Choroid plexus epithelial cell (primary cell): ENCODE measurements around the gene SH3GL1.

Experiments
- DNase-seq: peaks from one replicate; pipeline ENCODE4 v3.0.0-alpha.2; 2010; ENCODE audit warnings: low read depth
- H3K4me3 ChIP-seq: 2 replicates; pipeline ENCODE4 v1.5.1; 2011; ENCODE audit warnings: low read depth, mild to moderate bottlenecking, control low read depth, low read length, moderate library complexity
- CTCF ChIP-seq: conservative IDR thresholded peaks from 2 replicates; pipeline ENCODE4 v1.5.1; 2011; ENCODE audit warnings: low read depth, mild to moderate bottlenecking, control low read depth, inconsistent platforms, low read length, moderate library complexity

The SH3GL1 gene

GRCh38 chr19:4326837-4327251, 73.5 kb downstream of the SH3GL1 start:
- no peak for DNase-seq
- TF ChIP-seq CTCF = no peak
- H3K4me3 ChIP-seq = peak overlapping the region; percentile 20

DNA sequence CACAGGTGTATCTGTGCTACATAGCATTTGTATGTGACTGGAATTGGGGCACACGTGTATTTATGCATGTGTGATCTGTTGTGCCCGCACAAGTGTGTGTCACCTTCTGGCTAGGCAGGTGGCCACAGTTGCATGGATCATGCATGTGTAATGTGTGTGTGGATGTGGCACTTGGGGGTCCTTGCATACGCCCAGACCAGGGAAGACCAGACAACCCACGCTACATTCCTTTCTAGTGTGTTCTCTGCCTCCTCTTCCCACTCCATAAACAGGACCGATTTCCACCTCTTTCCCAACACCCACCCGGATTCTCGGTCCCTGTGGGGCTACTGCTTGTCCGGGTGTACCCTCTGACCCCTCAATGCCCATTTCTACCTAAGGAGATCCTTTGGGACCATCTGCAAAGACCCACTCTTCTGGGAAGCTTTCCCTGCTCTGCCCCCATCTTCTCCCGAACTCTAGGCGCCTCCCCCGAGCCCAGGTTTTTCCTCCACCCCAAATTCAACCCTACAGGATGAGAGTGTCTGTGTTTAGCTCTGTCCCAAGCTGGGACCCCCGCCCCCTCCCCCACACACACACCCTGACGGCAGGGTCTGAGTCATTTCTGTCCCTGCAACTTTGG, 74.0 kb downstream of the SH3GL1 start:
- no peak for DNase-seq
- no peak for TF ChIP-seq CTCF
- H3K4me3 ChIP-seq = no peak overlapping the region

GRCh38 chr19:4324228-4324627, 76.1 kb downstream of the SH3GL1 start:
- no peak for TF ChIP-seq CTCF
- no peak overlapping the region for H3K4me3 ChIP-seq
- DNase-seq = no peak

GRCh38 chr19:4323692-4324091, 76.7 kb downstream of the SH3GL1 start:
- TF ChIP-seq CTCF = no peak
- no peak for DNase-seq

GRCh38 chr19:4322942-4323665, 77.2 kb downstream of the SH3GL1 start:
- no peak for TF ChIP-seq CTCF
- H3K4me3 ChIP-seq = no peak overlapping the region
- no peak for DNase-seq

More at GRCh38 chr19:4323692-4324091, 76.7 kb downstream of the SH3GL1 start:
- H3K4me3 ChIP-seq = no peak overlapping the region

GRCh38 chr19:4320419-4320818, 79.9 kb downstream of the SH3GL1 start:
- no peak for DNase-seq
- no peak overlapping the region for H3K4me3 ChIP-seq
- TF ChIP-seq CTCF = no peak
